DOHH2 (cell line): ENCODE data around the gene MS4A18.

Experiments
- H3F3A ChIP-seq: fragments of 200-600 bp; sonication (generic), shearing (Covaris generic); 2 replicates; pipeline ENCODE4 v1.6.0; 2016; ENCODE audit warnings: antibody characterized with exemption, mild to moderate bottlenecking; ENCODE audit not compliant: control insufficient read depth, insufficient read depth
- H3K27ac ChIP-seq: fragments of 200-600 bp; sonication (generic); 2 replicates; pipeline ENCODE4 v1.5.1; 2014; ENCODE audit warnings: low read depth, mild to moderate bottlenecking, low read length, moderate library complexity
- H3K27me3 ChIP-seq: fragments of 200-600 bp; sonication (generic); 2 replicates; pipeline ENCODE4 v1.6.1; 2014; ENCODE audit warnings: mild to moderate bottlenecking, low read length, mixed read lengths; ENCODE audit not compliant: control insufficient read depth
- H3K36me3 ChIP-seq: fragments of 200-600 bp; sonication (generic); 2 replicates; pipeline ENCODE4 v1.6.1; 2014; ENCODE audit warnings: mild to moderate bottlenecking, low read length, moderate library complexity, mixed read lengths; ENCODE audit not compliant: control insufficient read depth
- H3K4me1 ChIP-seq: fragments of 200-600 bp; sonication (generic); 2 replicates; pipeline ENCODE4 v1.6.1; 2014; ENCODE audit warnings: mild to moderate bottlenecking, low read length, mixed read lengths; ENCODE audit not compliant: control insufficient read depth
- H3K4me2 ChIP-seq: fragments of 200-600 bp; sonication (generic); 2 replicates; pipeline ENCODE4 v1.6.0; 2014; ENCODE audit warnings: mild to moderate bottlenecking, low read length, moderate library complexity
- H3K4me3 ChIP-seq: fragments of 200-600 bp; sonication (generic); 2 replicates; pipeline ENCODE4 v1.5.1; 2014; ENCODE audit warnings: mild to moderate bottlenecking, low read length, mixed read lengths
- H3K79me2 ChIP-seq: fragments of 200-600 bp; sonication (generic); 2 replicates; pipeline ENCODE4 v1.6.1; 2014; ENCODE audit warnings: mild to moderate bottlenecking, low read length, mixed read lengths; ENCODE audit not compliant: control insufficient read depth
- H3K9me2 ChIP-seq: fragments of 200-600 bp; sonication (generic); replicated peaks from 2 replicates; pipeline ENCODE4 v1.6.1; 2014; ENCODE audit warnings: mild to moderate bottlenecking, low read length, mixed read lengths; ENCODE audit not compliant: control insufficient read depth
- H3K9me3 ChIP-seq: fragments of 200-600 bp; sonication (generic); 2 replicates; pipeline ENCODE4 v1.6.1; 2014; ENCODE audit warnings: antibody characterized with exemption, low read length, mixed read lengths; ENCODE audit not compliant: control insufficient read depth, insufficient read depth
- H4K20me1 ChIP-seq: fragments of 200-600 bp; sonication (generic); 2 replicates; pipeline ENCODE4 v1.6.0; 2014; ENCODE audit warnings: low read depth, mild to moderate bottlenecking, antibody characterized with exemption, low read length, moderate library complexity; ENCODE audit not compliant: control insufficient read depth, insufficient read depth
- CTCF ChIP-seq: fragments of 200-600 bp; sonication (generic); IDR thresholded peaks from one replicate; pipeline ENCODE4 v1.5.1; 2014; ENCODE audit warnings: antibody characterized with exemption, mild to moderate bottlenecking, low read depth, low read length; ENCODE audit not compliant: poor library complexity, severe bottlenecking
- EZH2phosphoT487 ChIP-seq: fragments of 200-600 bp; sonication (generic); IDR thresholded peaks from 2 replicates; pipeline ENCODE4 v1.6.1; 2017; ENCODE audit warnings: borderline replicate concordance, mild to moderate bottlenecking, antibody characterized with exemption, low read length, moderate library complexity, mixed read lengths

Gene MS4A18

GRCh38 chr11:60777572-60777971 lies 53.1 kb downstream of the MS4A18 start:
- Histone ChIP-seq H3K79me2 (no peaks in the 10 kb centered on the region), H3K27ac (no peak overlapping the region), H3K27me3 (peaks cover 5% of the 10 kb centered on the region; the same call in 1 of the 2 replicates), H3K4me2 (no peak overlapping the region), H3F3A (no peaks in the 10 kb centered on the region), H3K36me3 (no peaks in the 10 kb centered on the region), H3K9me2 (no peaks in the 10 kb centered on the region), H3K4me3 (no peak overlapping the region), H4K20me1 (no peaks in the 10 kb centered on the region), H3K9me3 (no peaks in the 10 kb centered on the region), H3K4me1 (peaks cover 6% of the 10 kb centered on the region; the same call in 1 of the 2 replicates)
- TF ChIP-seq CTCF (no peak), EZH2phosphoT487 (no peak)

DNA sequence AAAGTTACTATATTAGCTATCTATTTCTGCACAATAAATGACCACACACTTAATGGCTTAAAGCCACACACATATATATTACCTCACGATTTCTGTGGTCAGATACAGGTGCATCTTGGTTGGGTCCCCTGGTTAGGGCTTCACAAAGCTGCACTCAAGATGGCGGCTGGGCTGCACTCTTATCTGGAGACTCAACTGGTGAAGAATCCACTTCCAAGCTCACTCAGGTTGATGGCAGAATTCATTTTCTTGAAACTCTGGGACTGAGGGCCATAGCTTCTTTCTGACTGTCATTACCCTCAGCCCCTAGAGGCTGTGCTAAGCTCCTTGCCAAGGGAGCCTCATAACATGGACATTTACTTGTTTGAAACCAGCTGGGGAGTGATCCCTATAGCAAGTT lies 55.5 kb downstream of the MS4A18 start:
- peaks cover 5% of the 10 kb centered on the region; the same call in 1 of the 2 replicates for H3K27me3 ChIP-seq
- H3F3A ChIP-seq: no peaks in the 10 kb centered on the region
- no peaks in the 10 kb centered on the region for H3K79me2 ChIP-seq
- no peak overlapping the region for H3K27ac ChIP-seq
- H3K4me1 ChIP-seq: no peaks in the 10 kb centered on the region
- H3K9me2 ChIP-seq: no peaks in the 10 kb centered on the region
- no peak overlapping the region for H3K4me2 ChIP-seq
- no peaks in the 10 kb centered on the region for H3K9me3 ChIP-seq
- H3K36me3 ChIP-seq: no peaks in the 10 kb centered on the region
- H4K20me1 ChIP-seq: no peaks in the 10 kb centered on the region
- no peak overlapping the region for H3K4me3 ChIP-seq
- TF ChIP-seq EZH2phosphoT487: no peak
- no peak for TF ChIP-seq CTCF

- TF ChIP-seq EZH2phosphoT487 (no peak), CTCF (no peak)
- H3K79me2 ChIP-seq: no peaks in the 10 kb centered on the region
- H3K9me2 ChIP-seq: no peaks in the 10 kb centered on the region
- H3K4me2 ChIP-seq: no peak overlapping the region
- no peaks in the 10 kb centered on the region for H3K9me3 ChIP-seq
- no peak overlapping the region for H3K4me3 ChIP-seq
- H3K27ac ChIP-seq: no peak overlapping the region
- no peaks in the 10 kb centered on the region for H3K4me1 ChIP-seq
- H4K20me1 ChIP-seq: no peaks in the 10 kb centered on the region
- H3K27me3 ChIP-seq: peaks cover 5% of the 10 kb centered on the region; the same call in 1 of the 2 replicates
- no peaks in the 10 kb centered on the region for H3K36me3 ChIP-seq
- no peaks in the 10 kb centered on the region for H3F3A ChIP-seq
These were observed 56.3 kb downstream of the MS4A18 start for GRCh38 chr11:60780774-60781173.
